ENCODE results near the gene NOVA2.

DNA sequence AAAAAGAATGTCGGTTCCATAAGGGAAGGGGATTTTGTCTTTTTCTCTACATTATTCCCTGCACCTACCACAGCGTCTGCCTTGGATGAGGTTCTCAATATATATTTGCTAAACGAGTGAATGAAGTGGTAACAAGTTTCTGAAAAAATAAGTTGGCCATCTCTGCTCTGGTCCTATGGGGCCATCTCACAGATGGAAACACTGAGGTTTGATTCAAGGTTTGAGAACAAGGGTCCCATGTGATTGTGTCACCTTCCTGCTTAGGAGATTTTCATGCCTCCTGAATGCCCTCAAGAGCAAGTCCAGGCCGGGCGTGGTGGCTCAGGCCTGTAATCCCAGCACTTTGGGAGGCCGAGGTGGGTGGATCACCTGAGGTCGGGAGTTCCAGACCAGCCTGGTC lies 74.4 kb downstream of the NOVA2 start:
- TF ChIP-seq, protein P1, sequence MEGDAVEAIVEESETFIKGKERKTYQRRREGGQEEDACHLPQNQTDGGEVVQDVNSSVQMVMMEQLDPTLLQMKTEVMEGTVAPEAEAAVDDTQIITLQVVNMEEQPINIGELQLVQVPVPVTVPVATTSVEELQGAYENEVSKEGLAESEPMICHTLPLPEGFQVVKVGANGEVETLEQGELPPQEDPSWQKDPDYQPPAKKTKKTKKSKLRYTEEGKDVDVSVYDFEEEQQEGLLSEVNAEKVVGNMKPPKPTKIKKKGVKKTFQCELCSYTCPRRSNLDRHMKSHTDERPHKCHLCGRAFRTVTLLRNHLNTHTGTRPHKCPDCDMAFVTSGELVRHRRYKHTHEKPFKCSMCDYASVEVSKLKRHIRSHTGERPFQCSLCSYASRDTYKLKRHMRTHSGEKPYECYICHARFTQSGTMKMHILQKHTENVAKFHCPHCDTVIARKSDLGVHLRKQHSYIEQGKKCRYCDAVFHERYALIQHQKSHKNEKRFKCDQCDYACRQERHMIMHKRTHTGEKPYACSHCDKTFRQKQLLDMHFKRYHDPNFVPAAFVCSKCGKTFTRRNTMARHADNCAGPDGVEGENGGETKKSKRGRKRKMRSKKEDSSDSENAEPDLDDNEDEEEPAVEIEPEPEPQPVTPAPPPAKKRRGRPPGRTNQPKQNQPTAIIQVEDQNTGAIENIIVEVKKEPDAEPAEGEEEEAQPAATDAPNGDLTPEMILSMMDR (IDR thresholded peaks at IDR 0.05; ENCODE audit: extremely low read depth in 1 of 2, insufficient read depth in 1 of 2, low read depth in 1 of 2, low read length in 2 of 2), result no peak
- TF ChIP-seq POLR2AphosphoS5 (IDR thresholded peaks at IDR 0.05; ENCODE audit: insufficient read depth, low read depth, low read length), result no peak
